Left lobe of liver (tissue), 2 donors: Measurements from ENCODE around the gene NUDT4B. TPM values are rescaled to one million over a fixed set of nuclear protein-coding genes. Genes with fewer than 3 reads are reported as not detected.
"Not testable (repeated sequence)": the region's sequence is repeated elsewhere in the genome, so short reads cannot be mapped to it uniquely, and the experiment has no call there.

Source experiments
- ATAC-seq: fragments of 200-7000 bp; cut with Tn5 transposase; one replicate; pipeline ENCODE4 v1.9.1; 2020; ENCODE audit warnings: mild to moderate bottlenecking, moderate library complexity
- DNase-seq: peaks from one replicate; pipeline ENCODE4 v3.0.0-alpha.2; 2020; ENCODE audit warnings: low spot score
- total RNA-seq: library from RNA; stranded (reverse); gene quantifications from one replicate; pipeline ENCODE4 v1.2.1, GENCODE V29; 2021
- donor health status: DM: no; HTN: no; CAD: no; lungs with moderate emphysema.
- donor health status: DM: no; HTN: yes; CAD: no.

The NUDT4B gene
- total RNA-seq, 1 donor from 2014 or later: 0.33 TPM

- ATAC-seq: not testable (repeated sequence)
Measured at GRCh38 chr1:148734311-148734662, 14.3 kb upstream of the NUDT4B start.

GRCh38 chr1:148735538-148735937 lies 13.0 kb upstream of the NUDT4B start:
- ATAC-seq: peak; percentile 45

More at GRCh38 chr1:148734311-148734662, 14.3 kb upstream of the NUDT4B start:
- DNase-seq: not testable (repeated sequence)

DNA sequence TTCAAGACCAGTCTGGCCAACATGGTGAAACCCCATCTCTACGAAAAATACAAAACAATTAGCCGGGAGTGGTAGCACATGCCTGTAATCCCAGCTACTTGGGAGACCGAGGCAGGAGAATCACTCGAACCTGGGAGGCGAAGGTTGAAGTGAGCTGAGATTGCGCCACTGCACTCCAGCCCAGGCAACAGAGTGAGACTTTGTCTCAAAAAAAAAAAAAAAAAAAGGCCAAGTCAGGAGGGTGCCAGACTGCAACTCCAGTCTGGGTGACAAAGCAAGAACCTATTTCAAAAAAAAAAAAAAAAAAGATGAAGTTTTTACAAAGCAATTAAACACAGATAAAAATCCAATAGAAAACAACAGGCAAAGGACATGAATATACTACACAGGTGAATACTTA lies 9.9 kb upstream of the NUDT4B start:
- not testable (repeated sequence) for DNase-seq

More at GRCh38 chr1:148735538-148735937, 13.0 kb upstream of the NUDT4B start:
- DNase-seq: not testable (repeated sequence)

DNA sequence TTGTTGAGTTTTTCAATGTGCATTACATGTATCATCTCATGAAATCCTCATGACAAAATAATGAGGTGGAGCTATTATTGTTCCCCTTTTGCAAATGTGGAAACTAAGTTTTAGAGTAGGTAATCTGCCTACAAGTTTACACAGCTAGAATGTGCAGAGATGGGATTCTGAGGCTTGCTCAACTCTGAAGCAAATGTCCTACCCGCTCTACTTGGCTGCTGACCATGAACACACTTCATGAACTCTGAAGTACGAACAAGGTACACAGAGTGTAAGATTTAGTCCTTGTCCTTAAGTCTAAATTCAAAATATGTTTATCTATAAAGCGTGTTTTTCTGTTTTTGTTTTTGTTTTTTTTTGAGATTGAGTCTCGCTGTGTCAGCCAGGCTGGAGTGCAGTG lies 5.4 kb upstream of the NUDT4B start:
- not testable (repeated sequence) for DNase-seq
- peak; percentile 71 for ATAC-seq

More for the DNA sequence above, 9.9 kb upstream of the NUDT4B start:
- ATAC-seq: peak; percentile 73

DNA sequence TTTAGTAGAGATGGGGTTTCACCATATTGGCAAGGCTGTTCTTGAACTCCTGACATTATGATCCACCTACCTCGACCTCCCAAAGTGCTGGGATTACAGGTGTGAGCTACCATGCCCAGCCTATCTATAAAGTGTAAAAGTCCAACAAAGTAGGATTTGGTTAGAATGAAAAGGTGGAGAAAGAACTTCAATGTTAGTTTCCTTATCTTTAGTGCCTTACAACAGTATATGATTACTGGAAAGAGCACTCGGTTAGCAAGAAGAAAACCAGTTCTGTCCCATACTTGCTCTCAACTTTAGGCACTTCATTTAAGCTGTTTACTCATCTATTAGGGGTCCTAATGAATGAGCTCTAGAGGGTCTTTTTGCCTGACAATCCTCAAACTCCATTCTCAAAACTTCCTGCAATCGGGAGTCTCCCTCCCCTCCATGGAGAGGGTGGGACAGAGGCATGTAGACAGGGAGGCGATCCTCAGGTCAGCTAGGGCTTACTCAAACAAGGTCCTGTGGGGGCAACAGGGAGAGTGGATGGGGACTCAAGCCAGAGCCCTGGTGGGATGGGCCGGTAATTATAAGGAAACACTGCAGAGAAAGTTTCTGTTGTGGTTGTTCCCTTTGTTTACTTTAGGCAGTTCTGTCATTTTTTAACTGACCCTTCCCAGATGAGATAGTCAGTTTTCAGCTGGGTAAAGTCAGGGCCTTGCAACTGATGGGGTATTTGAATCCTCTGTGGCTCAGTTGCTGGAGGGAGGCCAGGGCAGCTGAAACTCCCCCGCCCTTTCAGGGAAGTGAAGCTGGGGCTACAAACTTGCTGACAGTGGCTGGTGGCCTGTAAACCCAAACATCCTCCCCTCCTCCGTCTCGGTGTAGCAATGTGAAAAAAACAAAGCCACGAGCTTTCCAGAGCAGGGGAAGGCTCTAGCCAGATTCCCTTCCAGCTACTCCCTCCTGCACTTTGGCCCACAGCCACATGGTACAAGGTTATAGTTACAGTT lies 4.6 kb upstream of the NUDT4B start:
- ATAC-seq: peak; percentile 67
- not testable (repeated sequence) for DNase-seq

DNA sequence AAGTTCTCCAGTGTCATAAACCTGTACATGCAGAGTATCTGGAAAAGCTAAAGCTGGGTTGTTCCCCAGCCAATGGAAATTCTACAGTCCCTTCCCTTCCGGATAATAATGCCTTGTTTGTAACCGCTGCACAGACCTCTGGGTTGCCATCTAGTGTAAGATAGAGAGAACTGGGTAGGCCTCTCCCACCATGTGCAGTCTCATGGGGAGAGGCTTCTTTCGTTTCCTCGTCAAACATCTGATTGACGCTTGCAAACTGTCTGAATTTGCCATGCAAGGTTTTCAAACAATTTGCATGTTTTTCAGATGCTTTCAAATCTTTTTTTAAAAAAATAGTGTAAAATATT lies 734 bp downstream of the NUDT4B start:
- ATAC-seq: peak; percentile 85
- DNase-seq: not testable (repeated sequence)

- not testable (repeated sequence) for DNase-seq, ATAC-seq
Measured at GRCh38 chr1:148756231-148756630, 7.7 kb downstream of the NUDT4B start.

DNA sequence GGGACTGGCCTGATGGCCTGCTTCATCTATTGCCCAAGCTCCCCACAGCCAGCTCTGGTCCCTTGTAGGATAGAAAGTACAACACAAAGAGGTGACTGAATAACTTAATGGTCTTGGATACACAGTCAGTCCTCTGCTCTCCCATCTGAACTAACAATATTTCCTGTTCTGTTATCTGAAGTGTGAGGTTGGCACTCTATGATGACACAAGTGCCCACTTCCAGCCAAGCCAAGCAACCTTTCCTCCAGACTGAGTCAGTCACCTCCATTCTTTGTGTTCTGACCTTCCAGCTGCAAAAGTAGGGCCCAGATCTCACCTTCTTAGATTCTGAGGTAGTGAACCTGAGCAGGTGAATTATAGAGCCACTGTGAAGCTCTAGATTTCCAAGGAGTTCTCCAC lies 8.9 kb downstream of the NUDT4B start:
- not testable (repeated sequence) for ATAC-seq, DNase-seq

- peak; percentile 17 for ATAC-seq
- DNase-seq: not testable (repeated sequence)
Measured at GRCh38 chr1:148758412-148758811, 9.8 kb downstream of the NUDT4B start.

GRCh38 chr1:148758925-148759324 lies 10.4 kb downstream of the NUDT4B start:
- not testable (repeated sequence) for DNase-seq, ATAC-seq

GRCh38 chr1:148759749-148760148 lies 11.2 kb downstream of the NUDT4B start:
- peak; percentile 26 for DNase-seq

GRCh38 chr1:148760206-148760605 lies 11.6 kb downstream of the NUDT4B start:
- not testable (repeated sequence) for DNase-seq
- ATAC-seq: peak; percentile 82

More at GRCh38 chr1:148759749-148760148, 11.2 kb downstream of the NUDT4B start:
- ATAC-seq: not testable (repeated sequence)

DNA sequence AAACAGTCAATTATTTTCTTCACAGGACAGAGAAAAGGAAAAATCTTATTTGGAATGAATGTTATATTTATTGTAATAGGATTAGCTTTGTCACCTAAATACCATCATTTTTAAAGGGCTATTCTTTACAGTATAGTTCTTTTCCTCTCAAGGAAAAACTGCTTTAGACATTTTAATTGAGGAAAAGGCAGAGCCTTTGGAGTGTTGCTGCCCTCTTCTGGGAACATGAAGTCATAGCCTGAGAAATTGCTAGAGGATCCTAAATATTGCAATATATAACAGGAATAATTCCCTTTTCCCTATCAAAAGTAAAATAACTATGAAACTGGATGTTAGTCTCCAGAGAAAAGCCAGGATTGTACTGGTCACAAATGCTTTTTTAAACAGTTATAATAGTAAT lies 12.8 kb downstream of the NUDT4B start:
- not testable (repeated sequence) for DNase-seq
- ATAC-seq: peak; percentile 87

DNA sequence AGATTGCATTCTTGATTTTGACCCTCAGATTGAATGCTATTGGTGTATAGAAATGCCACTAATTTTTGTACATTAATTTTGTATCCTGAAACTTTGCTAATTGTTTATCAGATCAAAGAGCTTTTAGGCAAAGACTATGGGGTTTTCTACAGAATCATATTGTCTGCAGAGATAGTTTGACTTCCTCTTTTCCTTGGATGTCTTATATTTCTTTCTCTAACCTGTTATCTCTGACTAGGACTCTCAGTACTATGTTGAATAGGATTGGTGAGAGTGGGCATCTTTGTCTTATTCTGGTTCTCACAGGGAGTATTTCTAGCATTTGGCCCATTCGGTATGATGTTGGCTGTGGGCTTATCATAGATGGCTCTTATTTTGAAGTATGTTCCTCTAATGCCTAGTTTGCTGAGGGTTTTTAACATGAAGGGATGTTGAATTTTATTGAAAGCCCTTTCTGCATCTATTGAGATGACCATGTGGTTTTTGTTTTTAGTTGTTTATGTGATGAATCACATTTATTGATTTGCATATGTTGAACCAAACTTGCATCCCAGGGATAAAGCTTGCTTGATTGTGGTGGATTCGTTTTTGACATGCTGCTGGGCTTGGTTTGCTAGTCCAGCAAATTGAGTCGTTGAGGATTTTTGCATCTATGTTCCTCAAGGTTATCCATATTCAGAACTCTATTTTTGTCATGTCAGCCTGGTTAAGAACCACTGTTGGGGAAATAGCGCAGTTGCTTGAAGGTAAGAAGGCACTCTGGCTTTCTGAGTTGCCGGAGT lies 16.9 kb downstream of the NUDT4B start:
- not testable (repeated sequence) for ATAC-seq, DNase-seq

DNA sequence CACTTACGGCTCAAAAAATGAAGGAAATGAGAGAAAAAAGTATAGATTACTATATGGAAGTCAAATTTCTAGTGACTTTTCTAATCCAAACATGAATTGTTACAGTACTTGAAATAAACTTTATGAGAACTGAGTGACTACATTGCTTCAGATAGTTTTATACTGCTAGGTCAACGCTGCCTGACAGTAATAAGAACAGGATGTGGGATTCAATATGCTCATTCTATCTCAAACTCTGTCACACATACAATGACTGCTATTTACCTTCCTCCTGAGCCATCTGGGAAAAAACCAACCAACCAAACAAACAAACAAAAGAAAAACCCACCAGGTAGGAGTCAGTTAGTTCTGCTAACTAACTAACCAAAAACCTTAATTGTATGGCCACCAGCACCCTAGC lies 20.0 kb downstream of the NUDT4B start:
- not testable (repeated sequence) for ATAC-seq, DNase-seq

DNA sequence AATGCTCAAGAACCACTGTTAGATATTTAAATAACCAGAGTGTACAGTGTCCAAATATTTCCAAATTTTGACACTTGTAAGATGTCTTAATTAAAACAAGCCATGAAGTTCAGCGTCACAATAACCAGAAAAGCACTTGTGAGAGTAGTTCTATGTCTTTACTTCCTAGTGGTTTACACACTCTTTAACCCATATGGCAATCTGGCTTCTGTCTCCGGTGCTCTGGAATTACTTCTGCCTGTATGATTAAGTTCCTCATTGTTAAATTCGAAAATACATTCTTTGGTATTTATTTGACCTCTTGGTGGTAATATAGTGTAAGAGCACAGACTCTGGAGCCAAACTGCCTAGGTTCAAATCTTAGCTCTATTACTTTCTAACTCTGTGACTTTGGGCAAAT lies 20.9 kb downstream of the NUDT4B start:
- not testable (repeated sequence) for DNase-seq, ATAC-seq

DNA sequence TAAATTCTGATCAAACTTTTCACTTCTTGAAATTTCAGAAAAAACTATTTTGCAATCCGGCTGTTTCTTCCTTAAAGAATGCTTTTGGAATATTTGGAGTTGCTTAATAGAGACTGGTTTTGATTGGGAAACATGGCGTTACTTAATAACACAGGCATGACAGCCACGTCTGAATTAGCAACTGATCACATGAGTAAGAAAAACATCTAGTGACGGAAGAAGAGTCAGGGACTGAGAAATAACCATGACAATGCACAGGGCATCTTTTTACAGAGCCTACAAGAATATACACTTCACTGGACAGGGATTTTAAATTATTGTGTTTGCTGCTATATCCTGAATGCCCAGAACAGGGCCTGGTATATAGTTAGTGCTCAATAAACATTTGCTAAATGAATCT lies 25.1 kb downstream of the NUDT4B start:
- DNase-seq: not testable (repeated sequence)
- ATAC-seq: peak; percentile 71

DNA sequence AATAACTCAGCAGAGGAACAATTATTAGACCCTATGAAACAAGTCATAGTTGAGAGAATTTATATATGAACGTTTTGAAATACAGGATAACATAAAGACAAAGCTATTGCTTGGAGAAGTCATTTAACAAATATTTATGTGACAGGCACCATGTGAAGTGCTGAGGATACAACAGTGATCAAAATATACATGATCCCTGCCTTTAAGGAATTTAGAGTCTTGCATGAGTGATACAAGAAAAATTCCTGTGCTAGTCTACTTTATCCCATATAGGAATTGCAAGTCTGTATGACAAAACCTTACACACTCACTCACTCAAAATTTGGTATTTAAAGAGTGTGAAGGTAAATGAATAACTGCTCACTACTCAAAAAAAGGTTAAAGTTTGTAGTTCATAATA lies 25.5 kb downstream of the NUDT4B start:
- not testable (repeated sequence) for DNase-seq, ATAC-seq

DNA sequence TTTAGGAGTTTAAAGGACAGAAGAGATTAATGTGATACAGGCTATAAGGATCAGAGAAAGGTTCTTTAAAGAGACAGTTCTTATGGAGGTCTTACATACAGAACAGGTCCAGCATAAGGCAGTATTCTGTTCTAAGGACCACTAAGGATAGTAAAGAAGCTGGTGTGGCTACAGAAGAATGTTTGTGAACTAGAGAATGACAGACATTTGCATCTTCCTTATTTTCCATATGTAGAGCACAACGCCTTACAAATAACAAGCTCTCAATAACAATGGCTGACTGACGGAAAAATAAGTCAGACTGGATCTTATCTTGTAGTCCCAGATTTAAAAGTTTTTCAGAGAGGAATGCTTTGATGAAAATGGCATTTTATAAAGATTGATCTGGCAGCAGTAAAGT lies 26.7 kb downstream of the NUDT4B start:
- DNase-seq, ATAC-seq: not testable (repeated sequence)

GRCh38 chr1:148777649-148778048 lies 29.1 kb downstream of the NUDT4B start:
- ATAC-seq: not testable (repeated sequence)

GRCh38 chr1:148780404-148780803 lies 31.8 kb downstream of the NUDT4B start:
- not testable (repeated sequence) for DNase-seq, ATAC-seq

More at GRCh38 chr1:148777649-148778048, 29.1 kb downstream of the NUDT4B start:
- not testable (repeated sequence) for DNase-seq
